Left renal pelvis (tissue), 4 donors: ENCODE data around the gene OR6B3. TPM values are rescaled to one million over a fixed set of nuclear protein-coding genes. Genes with fewer than 3 reads are reported as not detected.

Experiments used
- polyA plus RNA-seq, 4 donors: library from polyadenylated mRNA; unstranded; fragments of 120-200 nt; gene quantifications; one replicate each; pipeline ENCODE4 v1.2.1, GENCODE V29; 2013; ENCODE audit not compliant: insufficient read length in 4 of 4

The OR6B3 gene
- polyA plus RNA-seq, 4 donors: not detected

Other genes with a start within 250 kb of the OR6B3 start
- 100 to 1,000 TPM in 2 of 4 donors, 10 to 100 TPM in 2; 89.3 to 142 (median 113) TPM for gene NDUFA10, start 28.2 kb downstream of the OR6B3 start, polyA plus RNA-seq
- gene OR6B2, start 23.1 kb downstream of the OR6B3 start, polyA plus RNA-seq: not detected
- gene COPS9, start 82.8 kb upstream of the OR6B3 start, polyA plus RNA-seq: 100 to 1,000 TPM in 1 of 4 donors, 10 to 100 TPM in 3; 71.6 to 107 (median 73.5) TPM
- gene OTOS, start 87.1 kb upstream of the OR6B3 start, polyA plus RNA-seq: under 1 TPM in 3 of 4 donors, not detected in 1; 0.26 to 0.46 (median 0.33) TPM